Activated CD8-positive, alpha-beta memory T cell treated with anti-CD3 and anti-CD28 coated beads, Interleukin-2, amount 50 U/mL, for 24 hours (primary cell): ENCODE measurements around the gene WDR31.
"Not testable (repeated sequence)": the region's sequence is repeated elsewhere in the genome, so short reads cannot be mapped to it uniquely, and the experiment has no call there.

ENCODE experiments used
- DNase-seq: peaks from one replicate; pipeline ENCODE4 v3.0.0-alpha.2; 2020; ENCODE audit errors: extremely low read depth

Gene WDR31

DNA sequence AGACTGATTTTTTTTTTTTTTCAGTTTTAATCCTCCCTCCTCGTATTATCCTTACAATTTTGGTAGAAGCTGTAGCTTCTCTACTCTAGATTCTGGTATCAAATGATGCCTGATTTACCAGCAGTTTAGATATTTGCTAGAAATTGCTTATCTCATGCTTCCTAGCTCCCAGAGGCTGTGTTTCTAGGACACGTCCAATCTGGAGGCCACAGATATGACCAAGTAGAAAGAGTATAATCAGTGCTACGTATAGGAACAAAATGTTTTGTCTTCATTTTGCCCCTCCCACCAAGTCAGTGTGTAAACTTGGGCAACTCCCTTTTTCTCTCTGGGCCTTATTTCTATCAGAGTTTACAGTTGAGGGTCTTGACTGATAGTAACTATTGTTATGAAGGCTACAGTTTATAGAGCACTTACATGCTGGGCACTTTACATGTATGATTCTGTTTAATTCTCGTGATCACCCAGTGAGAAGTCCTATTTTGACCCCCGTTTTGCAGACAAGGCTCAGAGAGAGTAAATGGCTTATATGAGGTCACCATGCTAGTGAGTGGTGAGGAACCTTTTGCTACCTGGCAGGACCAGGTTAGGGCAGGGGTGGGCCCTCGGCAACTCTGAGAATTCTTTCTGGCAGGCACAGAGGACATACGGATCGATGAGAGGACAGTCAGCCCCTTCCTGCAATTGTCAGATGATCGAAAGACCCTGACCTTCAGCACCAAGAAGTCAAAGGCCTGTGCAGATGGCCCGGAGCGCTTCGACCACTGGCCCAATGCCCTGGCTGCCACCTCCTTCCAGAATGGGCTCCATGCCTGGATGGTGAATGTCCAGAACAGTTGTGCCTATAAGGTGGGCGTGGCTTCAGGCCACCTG, 29.1 kb upstream of the WDR31 start:
- no peak for DNase-seq

DNA sequence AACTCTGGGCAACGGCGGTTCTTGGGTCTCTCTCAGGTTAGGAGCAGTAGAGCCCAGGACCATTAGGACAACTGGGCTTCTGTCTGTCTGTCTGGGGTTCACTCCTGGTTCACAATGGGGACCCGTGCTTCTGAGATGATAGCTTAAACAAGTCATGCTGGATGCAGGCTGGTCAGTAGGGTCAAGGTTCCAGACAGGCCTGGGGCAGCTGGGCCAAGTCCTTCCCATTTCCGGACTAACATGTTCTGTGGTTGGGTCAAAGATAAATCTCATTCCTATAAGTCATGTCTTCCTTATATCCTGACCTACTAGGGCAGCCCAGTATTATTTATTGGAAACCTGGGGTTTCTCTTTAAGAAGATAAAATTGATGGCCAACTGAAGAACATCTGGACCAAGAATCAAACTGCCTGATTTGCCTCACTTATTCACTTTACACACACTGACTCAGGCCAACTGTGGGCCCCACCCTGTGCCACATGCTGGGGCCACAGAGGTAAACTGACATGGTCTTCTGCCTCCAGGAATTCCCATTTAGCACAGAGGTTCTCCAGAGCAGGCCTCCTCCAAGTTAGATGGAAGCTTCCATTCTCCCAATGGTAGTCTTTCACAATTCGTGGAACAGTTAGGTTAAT, 28.4 kb upstream of the WDR31 start:
- no peak for DNase-seq

DNA sequence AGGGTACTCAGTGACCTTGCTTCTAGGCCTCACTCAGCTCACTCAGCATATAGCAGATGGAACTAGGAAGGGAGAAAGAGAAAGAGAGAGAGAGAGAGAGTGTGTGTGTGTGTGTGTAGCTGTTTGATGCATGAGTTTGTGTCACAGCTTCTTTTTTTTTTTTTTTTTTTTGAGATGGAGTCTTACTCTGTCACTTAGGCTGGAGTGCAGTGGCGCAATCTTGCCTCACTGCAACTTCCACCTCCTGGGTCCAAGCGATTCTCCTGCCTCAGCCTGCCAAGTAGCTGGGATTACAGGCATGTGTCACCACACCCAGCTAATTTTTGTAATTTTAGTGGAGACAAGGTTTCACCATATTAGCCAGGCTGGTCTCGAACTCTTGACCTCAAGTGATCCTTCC, 25.6 kb upstream of the WDR31 start:
- not testable (repeated sequence) for DNase-seq

DNA sequence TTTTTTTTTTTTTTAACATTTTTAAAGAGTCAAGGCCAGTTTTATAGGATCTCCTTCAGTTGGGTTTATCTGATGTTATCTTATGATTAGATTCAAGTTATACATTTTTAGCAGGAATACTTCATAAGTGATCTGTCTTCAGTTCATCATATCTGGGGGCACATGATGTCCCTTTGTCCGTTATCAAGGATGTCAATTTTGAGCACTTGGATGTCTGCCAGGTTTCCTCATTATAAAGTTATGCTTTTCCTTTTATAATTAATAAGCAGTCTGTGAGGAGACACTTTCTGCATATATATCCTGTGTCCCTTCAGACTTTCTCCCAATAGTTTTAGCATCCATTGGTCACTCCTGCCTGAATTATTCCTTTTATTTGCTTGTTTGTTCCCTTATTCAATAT, 24.9 kb upstream of the WDR31 start:
- DNase-seq = no peak

DNA sequence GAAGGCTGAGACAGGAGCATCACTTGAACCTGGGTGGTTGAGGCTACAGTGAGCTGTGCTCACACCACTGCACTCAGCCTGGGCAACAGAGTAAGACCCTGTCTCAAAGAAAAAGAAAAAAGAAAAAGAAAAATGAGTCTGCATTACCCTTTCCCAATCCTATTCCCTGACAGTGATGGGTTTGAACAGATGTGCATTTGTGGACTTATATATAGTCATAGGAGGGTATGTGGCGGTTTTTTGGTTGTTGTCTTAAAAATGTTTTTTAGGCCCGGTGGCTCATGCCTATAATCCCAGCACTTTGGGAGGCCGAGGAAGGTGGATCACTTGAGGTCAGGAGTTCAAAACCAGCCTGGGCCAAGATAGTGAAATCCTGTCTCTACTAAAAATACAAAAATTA, 23.3 kb upstream of the WDR31 start:
- DNase-seq = no peak

DNA sequence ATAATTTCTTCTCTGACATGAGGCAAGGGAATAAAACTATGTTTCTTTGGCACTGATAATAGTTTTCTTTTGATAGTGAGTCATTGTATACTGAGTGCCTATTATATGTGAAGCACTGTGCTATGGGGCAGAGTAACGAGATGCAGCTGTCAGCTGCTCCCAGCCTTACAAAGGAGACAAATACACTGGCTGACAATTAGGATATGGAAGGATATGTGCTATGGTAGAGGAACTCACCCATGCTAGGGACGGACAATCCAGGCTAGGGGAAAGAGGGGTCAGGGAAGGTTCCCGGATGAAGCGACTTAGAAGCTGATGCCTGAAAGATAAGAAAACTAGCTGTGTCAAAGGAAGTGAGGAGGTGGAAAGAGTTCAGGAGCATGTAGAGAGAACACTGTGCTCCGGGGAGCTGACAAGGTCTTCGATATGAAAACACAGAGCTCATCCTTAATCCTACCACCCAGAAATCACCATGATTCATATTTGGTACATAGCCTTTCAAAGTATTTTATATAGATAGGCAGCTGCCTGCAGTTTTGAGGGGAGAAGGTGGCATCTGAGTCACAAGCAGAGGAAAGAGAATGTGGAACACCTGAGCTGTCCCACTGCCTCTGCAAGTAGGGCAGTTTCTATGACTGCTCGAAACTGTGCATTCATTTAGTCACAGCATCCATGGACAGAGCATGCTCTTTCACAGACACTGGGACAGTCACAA, 21.4 kb upstream of the WDR31 start:
- DNase-seq = no peak

DNA sequence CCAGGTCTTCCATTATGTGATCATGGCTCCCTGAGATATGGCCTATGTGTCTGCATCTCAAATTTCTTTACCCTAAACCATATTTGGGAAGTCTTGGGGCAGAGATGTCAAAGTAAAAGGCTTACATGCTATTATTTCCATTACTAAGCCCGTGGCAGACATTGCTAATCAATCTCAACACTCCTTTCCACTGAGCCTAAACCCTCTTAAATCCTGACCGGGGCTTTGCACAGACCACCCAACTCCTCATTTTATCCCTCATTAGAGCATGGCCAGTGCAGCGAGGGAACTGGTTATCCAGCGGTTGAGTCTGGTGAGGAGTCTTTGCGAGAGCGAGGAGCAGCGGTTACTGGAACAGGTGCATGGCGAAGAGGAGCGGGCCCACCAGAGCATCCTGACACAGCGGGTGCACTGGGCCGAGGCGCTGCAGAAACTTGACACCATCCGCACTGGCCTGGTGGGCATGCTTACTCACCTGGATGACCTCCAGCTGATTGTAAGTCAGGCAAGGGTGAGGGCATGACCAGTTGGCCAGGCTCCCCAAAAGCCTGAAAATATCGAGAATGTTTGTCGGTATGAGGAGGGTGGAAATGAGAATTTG, 20.3 kb upstream of the WDR31 start:
- no peak for DNase-seq

DNA sequence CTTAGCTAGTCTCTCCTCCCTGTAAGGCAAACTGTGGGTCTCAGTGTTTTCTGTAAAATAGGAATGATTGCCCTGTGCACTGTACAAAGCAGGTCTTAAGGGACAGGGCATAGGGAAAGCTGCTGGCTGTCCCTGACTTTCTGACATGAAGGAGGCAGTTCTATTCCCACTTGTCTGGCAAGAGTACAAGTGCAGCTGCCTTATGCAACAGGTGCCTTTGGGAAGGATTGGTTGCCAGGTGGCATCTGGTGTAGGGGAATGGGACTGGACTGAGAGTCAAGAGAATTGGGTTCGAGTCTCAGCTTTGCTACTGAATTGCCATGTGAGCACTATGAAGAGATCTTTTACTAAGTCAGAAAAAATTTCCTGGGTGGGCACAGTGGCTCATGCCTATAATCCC, 19.3 kb upstream of the WDR31 start:
- no peak for DNase-seq

DNA sequence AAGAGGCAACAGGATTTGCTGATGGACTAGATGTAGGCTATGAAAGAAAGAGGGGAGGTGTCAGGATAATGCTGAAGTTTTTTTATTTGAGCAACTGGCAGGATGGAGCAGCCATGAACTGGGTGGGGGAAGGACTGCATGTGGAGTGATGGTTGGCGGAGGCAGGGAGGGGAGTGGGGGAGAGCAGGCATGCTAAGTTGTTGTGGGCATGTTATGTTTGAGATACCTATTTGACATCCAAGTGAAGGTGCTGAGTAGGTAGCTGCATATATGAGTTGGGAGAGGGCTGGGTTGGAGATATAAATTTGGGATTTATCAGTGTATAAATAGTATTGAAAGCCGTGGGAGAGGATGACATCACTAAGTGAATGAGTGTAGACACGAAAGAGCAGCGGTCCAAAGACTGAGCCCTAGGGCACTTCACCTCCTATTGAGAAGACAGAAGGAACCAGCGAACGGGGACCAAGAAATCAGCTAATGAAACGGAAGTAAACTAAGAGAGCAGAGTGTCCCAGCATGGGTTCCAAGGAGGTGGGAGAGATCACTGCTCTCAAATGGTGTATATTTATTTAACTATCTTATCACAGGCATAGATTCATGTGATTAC, 16.7 kb upstream of the WDR31 start:
- no peak for DNase-seq

DNA sequence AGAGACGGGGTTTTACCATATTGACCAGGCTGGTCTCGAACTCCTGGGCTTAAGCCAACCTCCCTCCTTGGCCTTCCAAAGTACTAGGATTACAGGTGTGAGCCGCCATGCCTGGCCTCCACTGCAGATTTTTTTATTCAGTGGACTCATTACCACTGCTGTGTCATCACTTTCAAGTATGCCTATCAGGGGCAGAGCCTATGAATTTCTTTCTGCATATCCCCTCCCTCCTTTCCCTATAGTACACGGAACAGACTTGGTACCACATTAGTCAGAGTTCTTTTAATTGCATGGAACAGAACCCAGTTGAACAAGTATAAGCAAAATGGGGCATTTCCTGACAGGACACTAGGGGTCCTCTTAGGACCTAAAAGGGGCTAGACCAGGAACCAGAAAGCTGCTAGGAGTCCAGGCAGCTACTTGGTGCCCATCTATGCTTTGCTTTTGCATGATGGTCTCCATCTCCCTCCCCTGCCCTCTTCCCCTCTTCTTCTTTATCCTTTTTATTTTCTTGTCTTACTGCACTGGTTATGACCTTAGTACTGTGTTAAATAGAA, 15.0 kb upstream of the WDR31 start:
- no peak for DNase-seq

DNA sequence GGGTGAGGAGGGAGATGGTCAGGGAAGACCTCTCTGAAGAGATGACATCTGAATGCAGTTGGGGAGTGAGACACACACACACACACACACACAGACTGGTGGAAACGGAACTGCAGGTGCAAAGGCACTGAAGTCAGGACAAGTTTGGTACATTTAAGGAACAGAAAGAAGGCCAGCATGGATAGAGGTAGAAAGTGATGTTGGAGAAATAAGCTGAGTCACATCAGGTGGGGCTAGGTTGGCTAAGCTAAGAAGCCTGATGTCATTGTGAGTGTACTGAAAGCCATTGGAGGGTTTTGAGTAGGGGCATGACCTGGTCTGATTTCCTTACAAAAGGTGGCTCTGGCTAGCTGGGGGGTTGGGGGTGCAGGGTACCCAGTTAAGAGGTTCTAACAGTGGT, 12.3 kb upstream of the WDR31 start:
- DNase-seq = no peak

DNA sequence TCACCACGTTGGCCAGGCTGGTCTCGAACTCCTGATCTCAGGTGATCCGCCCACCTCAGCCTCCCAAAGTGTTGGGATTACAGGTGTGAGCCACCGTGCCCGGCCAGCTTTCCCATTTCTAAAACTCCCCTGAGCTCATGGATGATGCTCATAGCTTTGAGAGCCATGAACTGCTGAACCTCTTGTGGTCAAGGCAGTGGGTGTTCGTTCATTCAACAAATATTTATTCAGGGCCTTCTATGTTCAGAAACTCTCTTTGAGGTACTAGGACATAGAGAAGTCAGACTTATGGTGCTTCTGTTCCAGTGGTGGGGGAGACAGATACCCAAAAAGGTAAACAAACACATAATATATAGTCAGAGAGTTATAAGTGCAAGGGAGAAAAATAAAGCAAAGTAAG, 11.9 kb upstream of the WDR31 start:
- no peak for DNase-seq

DNA sequence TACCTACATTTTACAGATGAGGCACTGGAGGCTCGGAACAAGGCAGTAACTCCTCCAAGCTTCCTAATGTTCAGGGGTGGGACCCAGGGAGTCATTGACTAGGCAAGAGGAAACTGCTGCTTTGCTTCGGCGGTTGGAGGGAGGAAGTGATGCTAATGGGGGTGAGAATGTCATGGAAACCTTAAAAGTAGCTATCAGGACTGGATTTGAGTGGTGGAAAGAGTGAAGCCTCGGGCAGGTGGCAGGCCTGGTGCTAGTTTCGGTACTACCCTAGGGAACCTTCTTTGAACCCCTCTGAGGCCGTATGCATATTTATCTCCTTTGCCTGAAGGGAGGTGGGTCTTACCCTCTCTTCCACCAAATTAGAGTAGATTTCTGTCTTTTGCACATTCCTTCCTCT, 10.9 kb upstream of the WDR31 start:
- DNase-seq = no peak

DNA sequence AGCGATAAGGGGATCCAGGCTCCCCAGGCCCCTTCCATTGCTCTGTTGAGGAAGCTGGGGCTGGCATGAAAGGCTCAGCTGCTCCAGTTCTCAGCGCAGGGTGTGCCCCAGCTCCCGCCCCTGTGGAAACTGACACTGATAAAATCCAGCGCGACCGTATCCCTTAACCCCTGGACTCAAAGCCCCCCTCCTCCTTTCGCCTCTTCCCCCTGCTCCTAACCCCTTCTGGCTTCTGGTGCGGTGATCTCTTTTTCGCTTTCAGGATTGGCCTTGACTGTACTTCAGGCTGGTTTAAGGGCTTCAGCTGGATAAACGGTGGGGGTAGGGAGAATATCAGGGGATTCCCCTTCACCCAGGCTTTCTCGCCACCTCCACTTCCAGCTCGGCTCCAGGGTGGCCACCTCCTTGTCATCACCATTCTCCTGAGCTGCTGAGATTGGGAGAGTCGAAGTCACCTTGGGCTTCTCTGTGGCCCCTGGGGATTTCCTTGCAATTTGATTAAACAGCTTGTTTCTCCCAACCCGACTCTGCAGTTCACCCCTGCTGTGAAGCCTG, 10.1 kb upstream of the WDR31 start:
- DNase-seq = no peak

DNA sequence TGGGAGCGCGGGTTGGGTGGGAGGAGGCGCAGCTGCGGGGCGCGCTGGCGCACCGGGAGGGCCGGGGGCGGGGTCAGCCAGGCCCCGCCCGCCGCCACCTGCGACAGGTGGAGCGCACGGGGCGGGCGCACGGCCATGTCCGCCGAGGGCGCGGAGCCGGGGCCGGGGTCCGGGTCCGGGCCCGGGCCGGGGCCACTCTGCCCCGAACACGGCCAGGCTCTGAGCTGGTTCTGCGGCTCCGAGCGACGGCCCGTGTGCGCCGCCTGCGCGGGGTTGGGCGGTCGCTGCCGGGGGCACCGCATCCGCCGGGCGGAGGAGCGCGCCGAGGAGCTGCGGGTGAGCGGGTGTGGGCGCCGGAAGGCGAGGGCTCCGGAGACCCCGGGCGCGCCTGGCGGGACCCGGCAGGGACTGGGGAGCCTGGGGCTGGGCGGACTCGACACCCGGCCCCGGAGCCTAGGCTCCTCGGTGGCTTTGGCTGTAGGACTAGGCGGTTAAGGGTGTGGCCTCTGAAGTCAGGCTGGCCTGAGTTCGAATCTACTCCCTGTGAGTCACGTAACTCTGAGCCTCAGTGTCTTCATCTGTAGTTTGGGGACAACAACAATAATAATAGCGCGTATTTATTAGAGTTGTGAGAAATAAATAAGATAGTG, 9.5 kb upstream of the WDR31 start, which contains the start of gene BSPRY:
TSS of gene BSPRY (plus strand) at position 97 of the 650 bp plus-strand sequence. CDS start at position 136, 39 bp downstream.
- no peak for DNase-seq

DNA sequence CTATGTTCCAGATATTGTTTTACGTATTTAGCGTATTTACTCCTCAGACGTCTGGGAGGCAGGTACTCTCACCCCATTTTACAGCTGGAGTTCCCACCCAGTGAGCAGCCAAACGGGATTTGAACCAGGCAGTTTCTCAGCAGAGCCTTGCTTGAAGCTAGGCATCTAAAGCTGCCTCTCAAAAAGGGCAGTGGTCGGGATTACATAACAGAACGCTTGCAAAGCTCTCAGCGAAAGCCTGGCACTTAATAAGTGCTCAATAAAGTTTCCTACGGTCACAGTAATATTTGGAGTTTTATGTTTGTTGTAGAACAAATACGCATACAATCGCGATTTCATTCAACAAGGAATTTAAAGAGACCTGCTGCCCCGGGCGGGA, 9.0 kb upstream of the WDR31 start:
- no peak for DNase-seq

DNA sequence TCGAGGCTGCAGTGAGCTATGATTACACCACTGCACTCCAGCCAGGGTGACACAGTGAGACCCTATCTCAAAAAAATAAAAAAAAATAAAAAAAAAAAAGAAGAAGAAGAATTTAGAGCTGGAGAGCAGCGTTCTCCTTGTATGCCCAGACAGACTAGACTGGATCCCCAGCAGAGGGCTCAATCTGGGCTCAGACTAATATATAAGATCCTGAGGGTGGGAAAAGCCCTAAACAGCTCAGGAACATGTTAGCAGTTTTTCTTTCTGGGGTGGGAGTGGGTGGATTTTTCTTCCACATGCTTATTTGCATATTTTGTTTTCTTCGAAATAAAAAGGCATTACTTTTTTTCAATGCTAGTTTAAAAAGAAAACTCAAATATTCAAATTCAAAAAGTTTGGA, 8.4 kb upstream of the WDR31 start:
- DNase-seq = no peak

DNA sequence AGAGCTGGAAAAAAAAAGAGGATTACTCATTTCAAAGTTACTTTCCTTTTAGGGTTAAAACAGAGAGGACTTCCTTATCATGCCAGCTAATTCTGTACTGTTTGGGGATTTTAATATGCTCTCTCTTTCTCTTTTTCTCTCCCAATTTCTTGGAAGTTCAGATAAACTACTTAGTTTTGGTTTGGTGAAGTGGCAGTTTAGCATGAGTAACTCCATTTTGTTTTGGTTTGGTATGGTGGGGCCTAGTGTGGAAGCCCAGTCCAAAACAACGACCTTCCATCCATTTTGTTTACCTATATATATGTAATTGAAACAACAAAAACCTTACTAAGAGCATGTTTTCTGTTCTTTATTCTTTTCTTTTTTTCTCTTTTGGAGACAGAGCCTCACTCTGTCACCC, 5.6 kb upstream of the WDR31 start:
- DNase-seq = no peak

DNA sequence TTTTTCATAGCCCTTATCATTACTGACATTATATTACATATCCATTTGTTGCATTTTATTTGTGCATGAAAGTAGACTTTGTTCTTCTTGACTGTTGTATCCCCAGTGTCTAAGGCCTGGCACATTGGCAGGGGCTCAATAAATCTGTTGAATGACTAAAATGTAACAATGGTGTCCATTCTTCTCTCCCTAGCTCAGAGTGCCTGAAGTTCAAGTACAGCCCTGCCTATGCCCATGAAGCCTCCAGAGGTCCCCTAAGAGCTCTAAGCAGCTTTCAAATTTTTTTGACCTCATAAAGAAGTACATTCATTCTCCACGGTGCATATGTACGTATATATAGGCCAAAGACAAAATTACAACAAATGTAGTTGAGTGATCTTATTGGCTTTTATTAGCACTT, 5.1 kb upstream of the WDR31 start:
- DNase-seq = no peak

DNA sequence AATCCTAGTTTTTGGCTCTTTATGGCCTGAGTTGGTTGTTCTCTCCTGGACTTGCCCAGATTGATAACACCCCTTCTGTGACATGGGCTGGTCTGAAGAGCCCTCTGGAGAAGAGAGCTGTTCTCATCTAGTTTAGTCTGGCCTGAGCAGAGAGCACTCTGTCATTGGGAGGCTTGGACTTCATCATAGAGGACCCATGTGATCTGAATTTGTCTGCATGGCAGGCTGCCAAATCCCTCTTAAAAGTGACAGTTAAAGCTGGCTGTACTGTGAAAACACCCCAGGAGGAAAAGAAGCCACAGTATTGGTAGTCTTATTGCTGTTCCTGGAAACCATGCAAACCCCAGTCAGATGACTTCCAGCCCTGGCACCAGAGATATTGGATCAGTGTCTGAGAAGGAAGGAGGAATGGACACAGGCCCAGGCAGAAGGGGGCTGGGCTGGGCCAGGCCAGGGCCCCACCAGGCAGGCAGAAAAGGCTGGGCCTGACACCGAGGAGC, 3.7 kb upstream of the WDR31 start:
- no peak for DNase-seq
